A549 (cell line): ENCODE data around the gene PLEKHA7.

Experiments used
- EP300 ChIP-seq, 2 experiments: fragments of >200 bp; sonication (Bioruptor Twin); formaldehyde crosslinking; IDR thresholded peaks; 2 replicates in 1 of 2; 3 replicates in 1 of 2; pipeline ENCODE4 v1.6.1; 2016 to 2017
- POLR2A ChIP-seq: IDR thresholded peaks from 2 replicates; pipeline ENCODE4 v1.6.1; 2012; ENCODE audit warnings: mild to moderate bottlenecking, low read length
- RAD21 ChIP-seq, 2 experiments: fragments of >200 bp in 1 of 2; sonication (Bioruptor Twin) in 1 of 2; formaldehyde crosslinking in 1 of 2; IDR thresholded peaks in 1 of 2; conservative IDR thresholded peaks in 1 of 2; 2 replicates in 1 of 2; 3 replicates in 1 of 2; pipeline ENCODE4 v1.6.1; 2012 to 2018; ENCODE audit warnings: inconsistent platforms in 1 of 2
- RFX5 ChIP-seq: fragments of 450-650 bp; IDR thresholded peaks from 2 replicates; pipeline ENCODE4 v1.7.1; 2014; ENCODE audit warnings: antibody characterized with exemption, mild to moderate bottlenecking, moderate library complexity
- SMC3 ChIP-seq: fragments of >200 bp; sonication (Bioruptor Twin); formaldehyde crosslinking; IDR thresholded peaks from 3 replicates; pipeline ENCODE4 v1.6.1; 2018; ENCODE audit warnings: inconsistent platforms
- TF ChIP-seq, protein P1 (sequence below): fragments of >200 bp; sonication (Bioruptor Twin); formaldehyde crosslinking; IDR thresholded peaks from 3 replicates; pipeline ENCODE4 v1.5.1; 2016

DNA sequence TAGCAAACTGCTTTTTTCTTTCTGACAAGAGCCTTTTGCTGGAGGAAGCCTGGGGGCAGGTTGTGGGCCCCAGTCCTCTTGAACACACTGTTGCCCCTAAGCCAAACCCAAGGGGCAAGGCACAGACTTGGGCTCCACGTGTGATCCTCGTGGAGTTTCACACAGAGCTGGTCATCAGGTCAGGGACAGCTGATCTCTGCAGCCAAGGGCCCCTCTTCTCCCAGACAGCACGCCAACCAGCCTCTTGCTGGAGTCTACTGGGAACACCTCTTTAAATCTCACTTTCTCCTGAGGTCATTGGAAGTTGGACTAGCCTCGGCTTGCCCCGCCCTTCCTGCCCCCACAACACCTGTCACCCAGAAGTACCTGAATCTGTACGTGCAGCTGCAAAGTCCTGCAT lies 235.9 kb downstream of the PLEKHA7 start:
- TF ChIP-seq RAD21 (conservative IDR thresholded peaks at IDR 0.05 in 1 of 2, IDR thresholded peaks at IDR 0.05 in 1 of 2), result no peak
- no peak for TF ChIP-seq SMC3
- TF ChIP-seq, protein P1, sequence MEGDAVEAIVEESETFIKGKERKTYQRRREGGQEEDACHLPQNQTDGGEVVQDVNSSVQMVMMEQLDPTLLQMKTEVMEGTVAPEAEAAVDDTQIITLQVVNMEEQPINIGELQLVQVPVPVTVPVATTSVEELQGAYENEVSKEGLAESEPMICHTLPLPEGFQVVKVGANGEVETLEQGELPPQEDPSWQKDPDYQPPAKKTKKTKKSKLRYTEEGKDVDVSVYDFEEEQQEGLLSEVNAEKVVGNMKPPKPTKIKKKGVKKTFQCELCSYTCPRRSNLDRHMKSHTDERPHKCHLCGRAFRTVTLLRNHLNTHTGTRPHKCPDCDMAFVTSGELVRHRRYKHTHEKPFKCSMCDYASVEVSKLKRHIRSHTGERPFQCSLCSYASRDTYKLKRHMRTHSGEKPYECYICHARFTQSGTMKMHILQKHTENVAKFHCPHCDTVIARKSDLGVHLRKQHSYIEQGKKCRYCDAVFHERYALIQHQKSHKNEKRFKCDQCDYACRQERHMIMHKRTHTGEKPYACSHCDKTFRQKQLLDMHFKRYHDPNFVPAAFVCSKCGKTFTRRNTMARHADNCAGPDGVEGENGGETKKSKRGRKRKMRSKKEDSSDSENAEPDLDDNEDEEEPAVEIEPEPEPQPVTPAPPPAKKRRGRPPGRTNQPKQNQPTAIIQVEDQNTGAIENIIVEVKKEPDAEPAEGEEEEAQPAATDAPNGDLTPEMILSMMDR, result no peak
- TF ChIP-seq POLR2A, result no peak
- TF ChIP-seq RFX5, result no peak
- TF ChIP-seq EP300 (IDR thresholded peaks at IDR 0.05), result no peak
